GM21528 (cell line): ENCODE measurements around the gene ANAPC10.
A peak's percentile ranks its signal among the peaks of the same experiment; 100 is the strongest.
"Not testable (repeated sequence)": the region's sequence is repeated elsewhere in the genome, so short reads cannot be mapped to it uniquely, and the experiment has no call there.

ENCODE experiments used
- ATAC-seq: cut with Tn5 transposase; IDR thresholded peaks from one replicate; pipeline ENCODE4 v1.9.1; 2021; ENCODE audit warnings: mild to moderate bottlenecking, moderate library complexity; ENCODE audit not compliant: unreplicated experiment, low FRiP score

ANAPC10 gene

GRCh38 chr4:145014365-145014764 lies 83.6 kb downstream of the ANAPC10 start:
- no peak for ATAC-seq

- ATAC-seq = no peak
These were observed 85.2 kb downstream of the ANAPC10 start for GRCh38 chr4:145012841-145013240.

GRCh38 chr4:145011636-145012035 lies 86.4 kb downstream of the ANAPC10 start:
- ATAC-seq = no peak

GRCh38 chr4:145010315-145010714 lies 87.7 kb downstream of the ANAPC10 start:
- not testable (repeated sequence) for ATAC-seq

- ATAC-seq = no peak
These were observed 94.3 kb downstream of the ANAPC10 start for GRCh38 chr4:145003675-145004074.

GRCh38 chr4:145001635-145002034 lies 96.4 kb downstream of the ANAPC10 start:
- ATAC-seq = no peak

- not testable (repeated sequence) for ATAC-seq
These were observed 97.3 kb downstream of the ANAPC10 start for GRCh38 chr4:145000656-145001055.

- ATAC-seq = no peak
These were observed 108.7 kb downstream of the ANAPC10 start for GRCh38 chr4:144989306-144989705.

GRCh38 chr4:144985531-144985930 lies 112.5 kb downstream of the ANAPC10 start:
- ATAC-seq = no peak

GRCh38 chr4:144985014-144985413 lies 113.0 kb downstream of the ANAPC10 start:
- ATAC-seq = no peak

- no peak for ATAC-seq
These were observed 113.8 kb downstream of the ANAPC10 start for GRCh38 chr4:144984241-144984640.

GRCh38 chr4:144975718-144976117 lies 122.3 kb downstream of the ANAPC10 start:
- ATAC-seq = no peak

- peak; percentile 67 for ATAC-seq
These were observed 127.4 kb downstream of the ANAPC10 start for GRCh38 chr4:144970597-144970996.

- ATAC-seq = no peak
These were observed 128.2 kb downstream of the ANAPC10 start for GRCh38 chr4:144969821-144970220.

- no peak for ATAC-seq
These were observed 129.4 kb downstream of the ANAPC10 start for GRCh38 chr4:144968606-144969005.

GRCh38 chr4:144967161-144967560 lies 130.8 kb downstream of the ANAPC10 start:
- peak; percentile 70 for ATAC-seq

GRCh38 chr4:144962300-144962699 lies 135.7 kb downstream of the ANAPC10 start:
- no peak for ATAC-seq

GRCh38 chr4:144955104-144955503 lies 142.9 kb downstream of the ANAPC10 start:
- ATAC-seq = no peak

GRCh38 chr4:144954230-144954629 lies 143.8 kb downstream of the ANAPC10 start:
- ATAC-seq = no peak

- ATAC-seq = no peak
These were observed 149.6 kb downstream of the ANAPC10 start for GRCh38 chr4:144948421-144948820.

- ATAC-seq = no peak
These were observed 150.0 kb downstream of the ANAPC10 start for GRCh38 chr4:144948009-144948408.
